ENCODE results near the gene ETS2.
"Not testable (repeated sequence)": the region's sequence is repeated elsewhere in the genome, so short reads cannot be mapped to it uniquely, and the experiment has no call there.

The ETS2 gene

GRCh38 chr21:38818325-38818723, 12.6 kb downstream of the ETS2 start:
- DNase-seq: no peak

GRCh38 chr21:38819051-38819718, 13.5 kb downstream of the ETS2 start:
- DNase-seq: no peak

DNA sequence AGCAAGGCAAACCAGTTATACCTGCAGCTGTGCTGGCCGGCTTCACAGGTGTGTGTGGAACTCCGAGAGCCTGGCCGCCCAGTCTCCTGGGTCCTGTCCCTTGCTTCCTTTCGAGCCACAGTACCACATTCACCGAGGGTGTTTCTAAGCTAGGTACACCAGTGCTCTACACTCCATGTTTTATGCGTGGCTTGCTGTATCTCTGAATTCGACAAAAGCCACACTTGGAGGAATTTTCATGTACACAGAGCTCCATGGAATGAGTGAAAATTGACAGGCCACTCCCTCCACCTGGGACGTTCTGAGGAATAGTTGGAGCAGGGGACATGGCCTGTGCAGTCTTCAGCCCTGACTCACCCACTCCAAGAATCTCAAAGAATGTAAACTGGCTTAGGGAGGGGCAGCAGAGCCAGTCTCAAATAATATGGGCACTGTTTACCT, 14.0 kb downstream of the ETS2 start:
- DNase-seq: no peak

- peak; percentile 64 for DNase-seq
Measured at GRCh38 chr21:38820471-38821239, 14.9 kb downstream of the ETS2 start.

- no peak for DNase-seq
Measured at GRCh38 chr21:38821248-38821647, 15.5 kb downstream of the ETS2 start.

- no peak for DNase-seq
Measured at GRCh38 chr21:38821959-38822682, 16.4 kb downstream of the ETS2 start.

GRCh38 chr21:38822778-38823238, 17.1 kb downstream of the ETS2 start:
- DNase-seq: no peak

GRCh38 chr21:38823737-38824123, 18.0 kb downstream of the ETS2 start:
- DNase-seq: no peak

DNA sequence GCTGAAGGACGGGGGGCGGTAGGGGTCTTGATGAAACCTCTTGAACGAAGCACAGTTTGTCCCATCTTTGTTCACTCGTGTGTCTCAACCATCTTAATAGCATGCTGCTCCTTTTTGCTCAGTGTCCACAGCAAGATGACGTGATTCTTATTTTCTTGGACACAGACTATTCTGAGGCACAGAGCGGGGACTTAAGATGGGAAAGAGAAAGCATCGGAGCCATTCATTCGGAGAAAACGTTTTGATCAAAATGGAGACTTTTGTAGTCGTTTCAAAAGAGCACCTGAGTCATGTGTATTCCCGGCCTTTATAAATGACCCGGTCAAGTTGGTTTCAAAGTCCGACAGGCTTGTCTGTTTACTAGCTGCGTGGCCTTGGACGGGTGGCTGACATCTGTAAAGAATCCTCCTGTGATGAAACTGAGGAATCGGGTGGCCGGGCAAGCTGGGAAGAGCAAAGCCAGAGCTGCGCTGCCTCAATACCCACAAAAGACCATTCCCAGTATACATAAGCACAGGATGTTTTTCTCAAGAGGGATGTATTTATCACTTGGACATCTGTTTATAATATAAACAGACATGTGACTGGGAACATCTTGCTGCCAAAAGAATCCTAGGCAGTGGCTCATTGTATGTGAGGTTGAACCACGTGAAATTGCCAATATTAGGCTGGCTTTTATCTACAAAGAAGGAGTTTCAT, 18.5 kb downstream of the ETS2 start:
- no peak for DNase-seq

GRCh38 chr21:38825269-38825668, 19.5 kb downstream of the ETS2 start:
- peak; percentile 49 for DNase-seq

- no peak for DNase-seq
Measured at GRCh38 chr21:38825921-38826320, 20.2 kb downstream of the ETS2 start.

GRCh38 chr21:38828111-38828510, 22.4 kb downstream of the ETS2 start:
- not testable (repeated sequence) for DNase-seq

- DNase-seq: no peak
Measured at GRCh38 chr21:38830671-38831525, 25.2 kb downstream of the ETS2 start.

DNA sequence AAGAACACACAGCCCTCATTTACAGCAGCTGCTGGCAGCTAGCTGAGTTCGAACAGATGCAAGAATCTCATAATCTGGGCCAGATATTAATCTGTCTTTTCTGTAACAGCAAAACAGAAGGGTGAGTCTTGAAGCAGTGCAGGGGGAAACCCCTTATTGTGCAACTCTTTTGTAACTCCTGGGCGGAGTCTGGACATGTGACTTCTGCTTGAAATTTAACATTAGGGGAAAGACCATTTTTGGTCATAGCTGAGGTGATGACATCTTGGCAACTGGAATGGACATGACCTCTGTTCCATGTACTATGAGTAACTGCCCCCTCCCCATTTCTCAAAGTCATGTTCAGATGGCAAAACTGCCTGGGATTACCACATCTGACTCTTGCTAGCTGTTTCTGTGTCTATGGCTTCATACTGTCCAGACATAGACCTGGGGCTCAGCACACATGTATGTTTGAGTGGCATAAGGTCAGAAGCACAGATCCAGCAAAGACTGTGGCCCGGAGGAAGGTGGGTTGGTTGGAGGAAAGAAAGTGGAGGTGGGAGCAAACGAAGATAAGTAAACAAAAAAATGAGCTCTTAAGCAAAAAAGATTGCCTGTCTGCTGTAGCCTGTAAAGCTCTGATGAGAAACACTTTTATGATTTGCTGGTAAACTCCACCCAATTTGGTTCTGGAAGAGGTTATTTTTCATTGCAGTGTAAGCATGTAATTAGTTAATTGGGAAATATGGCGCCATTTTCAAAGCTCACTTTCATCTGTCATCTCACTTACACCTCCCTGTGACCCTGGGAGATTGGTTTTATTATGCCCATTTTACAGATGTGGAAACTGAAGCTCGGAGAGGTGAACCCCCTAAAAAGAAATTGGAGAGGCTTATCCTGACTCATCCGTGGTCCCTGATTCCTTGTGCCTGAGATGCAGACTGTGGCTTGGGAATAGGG, 26.1 kb downstream of the ETS2 start:
- peak; percentile 95 for DNase-seq

- DNase-seq: no peak
Measured at GRCh38 chr21:38832664-38833063, 26.9 kb downstream of the ETS2 start.

GRCh38 chr21:38833117-38833516, 27.4 kb downstream of the ETS2 start:
- no peak for DNase-seq

DNA sequence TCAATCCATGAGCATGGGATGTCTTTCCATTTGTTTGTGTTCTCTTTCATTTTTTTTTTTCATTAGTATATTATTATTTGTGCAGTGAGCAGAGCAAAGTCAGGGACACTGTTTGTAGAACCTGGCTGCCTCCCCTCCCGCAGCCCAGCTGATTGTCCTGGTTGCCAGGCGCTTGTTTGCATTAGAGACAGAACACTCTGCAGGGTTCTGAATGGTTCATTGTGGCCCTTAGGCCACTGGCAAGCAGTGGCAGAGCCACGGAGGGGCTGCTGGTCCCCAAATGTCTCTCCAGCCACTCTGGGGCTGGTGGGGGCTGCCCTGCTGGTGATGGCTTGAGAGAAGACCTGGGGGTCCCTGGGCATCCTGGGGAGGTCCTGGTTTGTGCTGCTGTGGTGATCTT, 29.0 kb downstream of the ETS2 start:
- DNase-seq: no peak

- peak; percentile 56 for DNase-seq
Measured at GRCh38 chr21:38837806-38838461, 32.2 kb downstream of the ETS2 start.

- DNase-seq: no peak
Measured at GRCh38 chr21:38838598-38839327, 33.0 kb downstream of the ETS2 start.

Measured in hematopoietic multipotent progenitor cell treated with erythropoietin and hydrocortisone succinate and interleukin-3 and kit ligand, for 4 days (in vitro differentiated cells).